ENCODE data around the gene TCAIM.

The TCAIM gene

DNA sequence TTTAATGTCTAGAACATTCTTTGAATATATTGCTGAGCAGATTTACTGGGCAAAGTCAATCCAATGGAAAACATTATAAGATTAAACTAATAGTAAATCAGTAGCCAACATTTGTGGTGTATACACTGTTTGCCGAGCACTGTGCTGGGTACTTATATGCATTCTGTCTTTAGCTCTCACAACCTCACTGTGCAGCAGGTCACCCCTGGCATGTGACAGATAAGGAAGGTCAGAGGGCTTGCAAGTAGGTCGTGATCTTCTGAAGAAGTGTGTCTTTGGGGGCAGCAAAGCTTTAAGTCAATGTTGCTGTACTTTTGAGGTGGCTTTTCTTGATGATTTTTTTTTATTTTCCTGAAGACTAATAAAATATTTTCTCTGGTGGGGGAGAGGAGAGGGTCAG lies 62.2 kb downstream of the TCAIM start (continued):
- TF ChIP-seq ZNF23 (tag by site-specific recombination; IDR thresholded peaks at IDR 0.05; ENCODE audit: borderline replicate concordance): no peak
- TF ChIP-seq ZNF121 (tag by site-specific recombination; IDR thresholded peaks at IDR 0.05): no peak
- TF ChIP-seq ZNF394 (tag by site-specific recombination; IDR thresholded peaks at IDR 0.05; ENCODE audit: borderline replicate concordance): no peak
- TF ChIP-seq, protein P1, sequence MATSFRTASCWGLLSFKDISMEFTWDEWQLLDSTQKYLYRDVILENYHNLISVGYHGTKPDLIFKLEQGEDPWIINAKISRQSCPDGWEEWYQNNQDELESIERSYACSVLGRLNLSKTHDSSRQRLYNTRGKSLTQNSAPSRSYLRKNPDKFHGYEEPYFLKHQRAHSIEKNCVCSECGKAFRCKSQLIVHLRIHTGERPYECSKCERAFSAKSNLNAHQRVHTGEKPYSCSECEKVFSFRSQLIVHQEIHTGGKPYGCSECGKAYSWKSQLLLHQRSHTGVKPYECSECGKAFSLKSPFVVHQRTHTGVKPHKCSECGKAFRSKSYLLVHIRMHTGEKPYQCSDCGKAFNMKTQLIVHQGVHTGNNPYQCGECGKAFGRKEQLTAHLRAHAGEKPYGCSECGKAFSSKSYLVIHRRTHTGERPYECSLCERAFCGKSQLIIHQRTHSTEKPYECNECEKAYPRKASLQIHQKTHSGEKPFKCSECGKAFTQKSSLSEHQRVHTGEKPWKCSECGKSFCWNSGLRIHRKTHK (tag by site-specific recombination; IDR thresholded peaks at IDR 0.05): no peak
- TF ChIP-seq BCL11B (tag by site-specific recombination; IDR thresholded peaks at IDR 0.05; ENCODE audit: low read depth): no peak
- TF ChIP-seq ZSCAN23 (tag by site-specific recombination; IDR thresholded peaks at IDR 0.05): no peak
- TF ChIP-seq, protein P2, sequence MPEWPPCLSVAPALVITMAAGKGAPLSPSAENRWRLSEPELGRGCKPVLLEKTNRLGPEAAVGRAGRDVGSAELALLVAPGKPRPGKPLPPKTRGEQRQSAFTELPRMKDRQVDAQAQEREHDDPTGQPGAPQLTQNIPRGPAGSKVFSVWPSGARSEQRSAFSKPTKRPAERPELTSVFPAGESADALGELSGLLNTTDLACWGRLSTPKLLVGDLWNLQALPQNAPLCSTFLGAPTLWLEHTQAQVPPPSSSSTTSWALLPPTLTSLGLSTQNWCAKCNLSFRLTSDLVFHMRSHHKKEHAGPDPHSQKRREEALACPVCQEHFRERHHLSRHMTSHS (tag by site-specific recombination; IDR thresholded peaks at IDR 0.05): no peak
- TF ChIP-seq ZNF660 (tag by site-specific recombination; IDR thresholded peaks at IDR 0.05): no peak
- no peak for TF ChIP-seq SCRT1 (tag by site-specific recombination; IDR thresholded peaks at IDR 0.05; ENCODE audit: borderline replicate concordance)

DNA sequence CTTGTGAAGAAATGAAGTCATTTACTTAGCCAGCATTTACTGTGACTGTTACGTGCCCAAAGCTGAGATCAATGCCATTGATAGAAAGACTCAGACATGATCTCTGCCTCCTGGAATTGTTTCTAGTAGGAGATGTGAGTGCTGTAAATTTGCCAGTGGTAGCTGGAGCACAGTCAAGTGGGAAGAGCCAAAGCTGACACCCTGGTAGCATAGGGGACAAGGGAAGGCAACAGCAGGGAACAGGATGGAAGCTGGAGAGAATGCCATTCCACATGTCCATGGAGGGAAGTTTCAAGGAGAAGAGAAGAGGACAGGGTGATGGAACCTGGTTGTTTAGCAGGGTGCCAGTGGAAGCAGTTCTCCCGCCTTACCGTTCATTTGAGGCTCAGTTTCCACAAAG lies 64.0 kb downstream of the TCAIM start:
- no peaks in the 10 kb centered on the region for H3K4me1 ChIP-seq (ENCODE audit: control insufficient read depth, insufficient read depth, low read length)
- TF ChIP-seq, protein P3, sequence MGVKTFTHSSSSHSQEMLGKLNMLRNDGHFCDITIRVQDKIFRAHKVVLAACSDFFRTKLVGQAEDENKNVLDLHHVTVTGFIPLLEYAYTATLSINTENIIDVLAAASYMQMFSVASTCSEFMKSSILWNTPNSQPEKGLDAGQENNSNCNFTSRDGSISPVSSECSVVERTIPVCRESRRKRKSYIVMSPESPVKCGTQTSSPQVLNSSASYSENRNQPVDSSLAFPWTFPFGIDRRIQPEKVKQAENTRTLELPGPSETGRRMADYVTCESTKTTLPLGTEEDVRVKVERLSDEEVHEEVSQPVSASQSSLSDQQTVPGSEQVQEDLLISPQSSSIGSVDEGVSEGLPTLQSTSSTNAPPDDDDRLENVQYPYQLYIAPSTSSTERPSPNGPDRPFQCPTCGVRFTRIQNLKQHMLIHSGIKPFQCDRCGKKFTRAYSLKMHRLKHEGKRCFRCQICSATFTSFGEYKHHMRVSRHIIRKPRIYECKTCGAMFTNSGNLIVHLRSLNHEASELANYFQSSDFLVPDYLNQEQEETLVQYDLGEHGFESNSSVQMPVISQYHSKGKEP (tag by site-specific recombination; IDR thresholded peaks at IDR 0.05): no peak
- TF ChIP-seq ZNF121 (tag by site-specific recombination; IDR thresholded peaks at IDR 0.05): no peak
- TF ChIP-seq, protein P4, sequence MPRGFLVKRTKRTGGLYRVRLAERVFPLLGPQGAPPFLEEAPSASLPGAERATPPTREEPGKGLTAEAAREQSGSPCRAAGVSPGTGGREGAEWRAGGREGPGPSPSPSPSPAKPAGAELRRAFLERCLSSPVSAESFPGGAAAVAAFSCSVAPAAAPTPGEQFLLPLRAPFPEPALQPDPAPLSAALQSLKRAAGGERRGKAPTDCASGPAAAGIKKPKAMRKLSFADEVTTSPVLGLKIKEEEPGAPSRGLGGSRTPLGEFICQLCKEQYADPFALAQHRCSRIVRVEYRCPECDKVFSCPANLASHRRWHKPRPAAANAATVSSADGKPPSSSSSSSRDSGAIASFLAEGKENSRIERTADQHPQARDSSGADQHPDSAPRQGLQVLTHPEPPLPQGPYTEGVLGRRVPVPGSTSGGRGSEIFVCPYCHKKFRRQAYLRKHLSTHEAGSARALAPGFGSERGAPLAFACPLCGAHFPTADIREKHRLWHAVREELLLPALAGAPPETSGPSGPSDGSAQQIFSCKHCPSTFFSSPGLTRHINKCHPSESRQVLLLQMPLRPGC (tag by site-specific recombination; IDR thresholded peaks at IDR 0.05): no peak
- TF ChIP-seq GLIS1 (tag by site-specific recombination; IDR thresholded peaks at IDR 0.05): no peak
- TF ChIP-seq ZNF600 (tag by site-specific recombination; IDR thresholded peaks at IDR 0.05): no peak
- TF ChIP-seq ZNF785 (tag by site-specific recombination; IDR thresholded peaks at IDR 0.05): no peak
- no peak for TF ChIP-seq MZF1 (tag by site-specific recombination; IDR thresholded peaks at IDR 0.05; ENCODE audit: borderline replicate concordance)
- POLR2A ChIA-PET: no interaction called here
- H3K9me3 ChIP-seq (ENCODE audit: control insufficient read depth, insufficient read depth, low read depth, low read length): no peaks in the 10 kb centered on the region
- H3K4me3 ChIP-seq (ENCODE audit: low read depth, low read length): no peak overlapping the region
- H3K27ac ChIP-seq (ENCODE audit: extremely low read depth, low read depth, low read length): no peak overlapping the region
- CTCF ChIA-PET: no interaction called here
- H3K36me3 ChIP-seq (ENCODE audit: control insufficient read depth in 2 of 2, insufficient read depth in 1 of 2, low read length in 2 of 2): peaks cover 0 to 11% of the 10 kb centered on the region in 2 experiments; a peak in 1 of 3 replicates

DNA sequence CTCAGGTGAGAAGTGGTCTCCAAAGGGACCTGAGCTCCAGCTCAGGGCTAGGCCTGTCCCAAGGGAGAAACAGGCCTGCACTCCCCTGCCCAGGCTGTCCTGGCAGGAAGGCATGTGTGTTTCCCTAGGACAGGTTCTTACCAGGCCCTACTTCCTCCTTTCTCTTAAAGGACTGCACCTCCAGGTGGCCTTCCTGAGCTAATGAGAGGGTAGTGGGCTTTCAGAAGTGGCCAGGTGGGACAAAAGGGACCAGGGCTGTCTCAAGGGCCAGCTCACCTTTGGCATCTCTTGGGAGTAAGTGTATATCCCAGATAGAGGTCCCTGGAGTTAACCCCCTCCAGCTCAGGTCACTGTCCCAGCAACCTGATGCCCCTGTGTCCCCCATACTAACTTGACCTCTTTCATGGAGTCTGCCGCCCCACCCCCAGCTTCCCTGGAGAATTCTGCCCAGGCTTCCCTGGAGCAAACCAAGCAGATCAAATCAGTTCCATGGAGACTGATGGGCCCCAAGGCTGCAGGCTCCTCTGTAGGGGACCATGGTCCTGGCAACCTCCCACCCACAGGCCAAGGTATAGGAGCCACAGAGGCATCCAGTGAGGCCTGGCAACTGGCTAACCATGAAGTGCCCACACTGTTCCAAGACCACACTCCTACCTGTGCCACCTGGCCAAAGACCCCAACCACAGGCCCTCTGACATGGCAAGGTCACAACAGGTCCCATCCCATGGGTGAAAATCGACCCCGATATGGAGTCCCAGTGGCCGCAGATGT lies 71.3 kb downstream of the TCAIM start:
- ChIA-PET CTCF (no interaction called here), POLR2A (no interaction called here)
- Histone ChIP-seq H3K27ac (ENCODE audit: extremely low read depth, low read depth, low read length) (no peak overlapping the region), H3K36me3 (ENCODE audit: control insufficient read depth in 2 of 2, insufficient read depth in 1 of 2, low read length in 2 of 2) (no peaks in the 10 kb centered on the region), H3K9me3 (ENCODE audit: control insufficient read depth, insufficient read depth, low read depth, low read length) (no peaks in the 10 kb centered on the region), H3K4me1 (ENCODE audit: control insufficient read depth, insufficient read depth, low read length) (no peaks in the 10 kb centered on the region), H3K4me3 (ENCODE audit: low read depth, low read length) (no peak overlapping the region)
- TF ChIP-seq, protein P5, sequence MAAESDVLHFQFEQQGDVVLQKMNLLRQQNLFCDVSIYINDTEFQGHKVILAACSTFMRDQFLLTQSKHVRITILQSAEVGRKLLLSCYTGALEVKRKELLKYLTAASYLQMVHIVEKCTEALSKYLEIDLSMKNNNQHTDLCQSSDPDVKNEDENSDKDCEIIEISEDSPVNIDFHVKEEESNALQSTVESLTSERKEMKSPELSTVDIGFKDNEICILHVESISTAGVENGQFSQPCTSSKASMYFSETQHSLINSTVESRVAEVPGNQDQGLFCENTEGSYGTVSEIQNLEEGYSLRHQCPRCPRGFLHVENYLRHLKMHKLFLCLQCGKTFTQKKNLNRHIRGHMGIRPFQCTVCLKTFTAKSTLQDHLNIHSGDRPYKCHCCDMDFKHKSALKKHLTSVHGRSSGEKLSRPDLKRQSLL (tag by site-specific recombination; IDR thresholded peaks at IDR 0.05): no peak
- TF ChIP-seq GLI4 (tag by site-specific recombination; IDR thresholded peaks at IDR 0.05): no peak
- TF ChIP-seq RBAK (tag by site-specific recombination; IDR thresholded peaks at IDR 0.05): no peak
- TF ChIP-seq, protein P6, sequence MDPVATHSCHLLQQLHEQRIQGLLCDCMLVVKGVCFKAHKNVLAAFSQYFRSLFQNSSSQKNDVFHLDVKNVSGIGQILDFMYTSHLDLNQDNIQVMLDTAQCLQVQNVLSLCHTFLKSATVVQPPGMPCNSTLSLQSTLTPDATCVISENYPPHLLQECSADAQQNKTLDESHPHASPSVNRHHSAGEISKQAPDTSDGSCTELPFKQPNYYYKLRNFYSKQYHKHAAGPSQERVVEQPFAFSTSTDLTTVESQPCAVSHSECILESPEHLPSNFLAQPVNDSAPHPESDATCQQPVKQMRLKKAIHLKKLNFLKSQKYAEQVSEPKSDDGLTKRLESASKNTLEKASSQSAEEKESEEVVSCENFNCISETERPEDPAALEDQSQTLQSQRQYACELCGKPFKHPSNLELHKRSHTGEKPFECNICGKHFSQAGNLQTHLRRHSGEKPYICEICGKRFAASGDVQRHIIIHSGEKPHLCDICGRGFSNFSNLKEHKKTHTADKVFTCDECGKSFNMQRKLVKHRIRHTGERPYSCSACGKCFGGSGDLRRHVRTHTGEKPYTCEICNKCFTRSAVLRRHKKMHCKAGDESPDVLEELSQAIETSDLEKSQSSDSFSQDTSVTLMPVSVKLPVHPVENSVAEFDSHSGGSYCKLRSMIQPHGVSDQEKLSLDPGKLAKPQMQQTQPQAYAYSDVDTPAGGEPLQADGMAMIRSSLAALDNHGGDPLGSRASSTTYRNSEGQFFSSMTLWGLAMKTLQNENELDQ (tag by site-specific recombination; IDR thresholded peaks at IDR 0.05; ENCODE audit: low read depth): no peak
- TF ChIP-seq SETDB1 (IDR thresholded peaks at IDR 0.05; ENCODE audit: insufficient read length, low read length): no peak
- TF ChIP-seq ZNF600 (tag by site-specific recombination; IDR thresholded peaks at IDR 0.05): no peak

All from HEK293 (cell line).